ENCODE measurements around the gene KRT27. TPM values are rescaled to one million over a fixed set of nuclear protein-coding genes. Genes with fewer than 3 reads are reported as not detected.
A peak's percentile ranks its signal among the peaks of the same experiment; 100 is the strongest.

Gene KRT27
- total and polyA plus RNA-seq, 3 experiments from 2014 or later, result not detected

DNA sequence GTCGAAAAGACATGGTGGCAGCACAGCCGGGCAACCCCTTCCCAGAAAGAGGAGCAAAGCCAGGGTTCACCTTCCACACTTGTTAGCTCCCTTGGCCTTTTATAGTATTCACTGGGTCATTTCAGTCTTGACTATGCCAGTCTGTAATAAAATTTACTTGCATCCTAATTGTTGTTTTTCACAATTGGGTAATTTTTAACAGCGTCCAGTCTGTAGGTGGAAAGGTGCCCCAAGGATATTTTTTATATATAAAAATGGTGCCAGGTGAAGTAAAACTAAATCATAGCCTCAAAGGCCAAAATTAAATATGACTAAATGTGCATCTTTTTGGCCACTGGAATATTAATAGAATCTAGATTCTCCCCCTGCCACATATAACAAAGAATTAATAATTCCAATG lies 10.2 kb downstream of the KRT27 start, which contains the start of gene KRT26:
TSS of gene KRT26 (minus strand) at position 101 of the 400 bp plus-strand sequence. CDS start at position 13, 88 bp downstream.
- Histone ChIP-seq H3K4me1 (ENCODE audit: insufficient read depth, low read length) (no peaks in the 10 kb centered on the region), H3K27me3 (ENCODE audit: insufficient read depth, low read length, poor library complexity, severe bottlenecking) (peaks cover 8% of the 10 kb centered on the region), H3K27ac (ENCODE audit: low read depth, low read length) (no peak within 1 kb of the TSS), H3K9me3 (ENCODE audit: low read length) (no peaks in the 10 kb centered on the region), H3K36me3 (ENCODE audit: insufficient read depth, low read length) (no peaks in the 10 kb centered on the region), H3K4me3 (ENCODE audit: low read length) (no peak within 1 kb of the TSS)
- CTCF ChIA-PET, result no interaction called here
- Mint-ChIP-seq H3K36me3 (no peaks in the 10 kb centered on the region), H3K4me1 (no peaks in the 10 kb centered on the region), H3K4me3 (no peak within 1 kb of the TSS), H3K27ac (no peak within 1 kb of the TSS), H3K27me3 (peaks cover 23 to 64% of the 10 kb centered on the region in 2 donors), H3K9me3 (peaks cover 0 to 2% (median 0%) of the 10 kb centered on the region in 5 donors)
- no peak for DNase-seq
- POLR2A ChIA-PET, result no interaction called here

DNA sequence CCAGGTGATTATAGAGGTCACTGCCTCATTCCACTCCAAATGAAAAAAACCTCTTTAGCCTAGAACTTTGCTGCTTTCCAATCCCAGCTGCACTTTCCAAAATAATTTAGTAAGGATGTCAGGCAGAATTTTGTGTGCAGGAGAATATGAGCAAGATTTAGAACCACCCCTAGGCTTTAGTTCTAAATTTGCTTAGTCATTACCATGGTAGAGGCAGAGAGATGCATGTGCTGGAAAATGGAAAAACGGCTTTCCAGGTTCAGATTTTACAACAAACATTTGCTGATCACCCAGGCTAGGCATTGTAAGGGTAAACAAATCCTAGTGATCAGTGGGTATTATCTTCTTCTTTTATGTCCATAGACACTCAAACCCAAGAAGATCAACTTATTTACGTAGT lies 16.7 kb downstream of the KRT27 start:
- H3K4me3 ChIP-seq (ENCODE audit: low read length), result no peak overlapping the region
- H3K27me3 ChIP-seq (ENCODE audit: insufficient read depth, low read length, poor library complexity, severe bottlenecking), result no peaks in the 10 kb centered on the region
- ChIA-PET POLR2A (no interaction called here), CTCF (no interaction called here)
- Mint-ChIP-seq H3K4me3 (no peak overlapping the region), H3K4me1 (no peaks in the 10 kb centered on the region), H3K27ac (no peak overlapping the region), H3K9me3 (peaks cover 21 to 40% (median 32%) of the 10 kb centered on the region in 5 donors), H3K27me3 (peaks cover 10 to 60% of the 10 kb centered on the region in 2 donors), H3K36me3 (peaks cover 0 to 12% (median 2%) of the 10 kb centered on the region in 3 donors)
- H3K9me3 ChIP-seq (ENCODE audit: low read length), result peaks cover 8% of the 10 kb centered on the region
- no peaks in the 10 kb centered on the region for H3K4me1 ChIP-seq (ENCODE audit: insufficient read depth, low read length)
- H3K27ac ChIP-seq (ENCODE audit: low read depth, low read length), result no peak overlapping the region
- no peaks in the 10 kb centered on the region for H3K36me3 ChIP-seq (ENCODE audit: insufficient read depth, low read length)
- DNase-seq, result no peak

DNA sequence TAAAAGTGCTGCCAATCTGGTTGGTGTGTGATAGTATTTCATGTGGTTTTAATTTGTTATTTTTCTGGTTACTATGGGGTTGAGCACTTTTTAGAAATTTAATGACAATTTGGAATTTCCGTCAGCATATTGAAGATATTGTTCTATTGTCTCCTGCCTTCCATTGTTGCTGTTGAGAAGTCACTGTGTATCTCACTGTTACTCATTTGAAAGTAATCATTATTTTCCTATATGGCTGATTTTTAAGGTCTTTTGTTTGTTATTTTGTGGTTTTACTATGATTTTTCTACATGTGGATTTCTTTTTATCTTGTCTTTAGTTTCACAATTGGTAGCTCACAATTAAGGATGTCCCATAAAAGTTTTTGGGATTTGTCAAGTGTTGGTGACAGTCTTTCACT lies 18.6 kb downstream of the KRT27 start:
- Histone ChIP-seq H3K4me1 (ENCODE audit: insufficient read depth, low read length) (no peaks in the 10 kb centered on the region), H3K9me3 (ENCODE audit: low read length) (peaks cover 22% of the 10 kb centered on the region), H3K4me3 (ENCODE audit: low read length) (no peak overlapping the region), H3K36me3 (ENCODE audit: insufficient read depth, low read length) (no peaks in the 10 kb centered on the region), H3K27me3 (ENCODE audit: insufficient read depth, low read length, poor library complexity, severe bottlenecking) (no peaks in the 10 kb centered on the region), H3K27ac (ENCODE audit: low read depth, low read length) (no peak overlapping the region)
- Mint-ChIP-seq H3K4me1 (no peaks in the 10 kb centered on the region), H3K4me3 (no peak overlapping the region), H3K9me3 (peaks cover 39 to 59% (median 51%) of the 10 kb centered on the region in 5 donors), H3K27ac (no peak overlapping the region), H3K27me3 (peaks cover 20 to 68% of the 10 kb centered on the region in 2 donors), H3K36me3 (peaks cover 0 to 15% (median 2%) of the 10 kb centered on the region in 3 donors)
- DNase-seq, result no peak
- ChIA-PET POLR2A (no interaction called here), CTCF (no interaction called here)

DNA sequence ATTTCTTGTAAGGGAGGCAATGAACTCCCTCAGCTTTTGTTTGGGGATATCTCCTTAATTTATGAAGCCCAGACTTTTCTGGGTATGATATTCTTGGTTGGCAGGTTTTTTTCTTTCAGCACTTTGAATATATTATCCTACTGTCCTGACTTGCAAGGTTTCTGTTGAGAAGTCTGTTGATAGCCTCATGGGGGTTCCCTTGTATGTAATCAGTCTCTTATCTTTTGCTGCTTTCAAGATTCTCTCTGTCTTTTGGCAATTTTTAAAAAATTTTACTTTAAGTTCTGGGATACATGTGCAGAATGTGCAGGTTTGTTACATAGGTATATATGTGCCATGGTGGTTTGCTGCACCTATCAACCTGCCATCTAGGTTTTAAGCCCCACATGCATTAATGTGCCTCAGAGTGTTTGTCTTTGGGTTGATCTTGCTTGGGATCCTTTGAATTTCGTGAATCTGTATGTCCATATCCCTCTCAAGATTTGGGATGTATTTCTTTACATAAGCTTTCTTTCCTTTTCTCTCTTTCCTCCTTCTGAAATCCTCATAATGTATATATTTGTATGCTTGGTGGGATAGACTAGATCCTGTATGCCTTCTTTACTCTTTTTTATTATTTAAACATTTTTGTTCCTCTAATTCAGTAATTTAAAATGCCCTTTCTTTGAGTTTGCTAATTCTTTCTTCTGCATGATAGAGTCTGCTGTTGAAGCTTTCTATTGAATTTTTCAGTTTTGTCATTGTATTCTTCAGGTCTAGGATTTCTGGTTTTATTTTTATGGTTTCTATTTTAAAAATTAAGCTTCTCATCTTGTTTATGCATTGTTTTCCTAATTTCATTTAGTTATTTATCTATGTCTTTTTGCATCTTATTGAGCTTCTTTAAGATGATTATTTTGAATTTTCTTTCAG lies 22.0 kb downstream of the KRT27 start:
- Mint-ChIP-seq H3K36me3 (peaks cover 0 to 30% (median 3%) of the 10 kb centered on the region in 3 donors), H3K27ac (no peak overlapping the region), H3K9me3 (peaks cover 45 to 67% (median 61%) of the 10 kb centered on the region in 5 donors), H3K4me3 (no peak overlapping the region), H3K27me3 (peaks cover 30 to 70% of the 10 kb centered on the region in 2 donors), H3K4me1 (no peaks in the 10 kb centered on the region)
- DNase-seq, result no peak
- Histone ChIP-seq H3K9me3 (ENCODE audit: low read length) (peaks cover 22% of the 10 kb centered on the region), H3K4me3 (ENCODE audit: low read length) (no peak overlapping the region), H3K27me3 (ENCODE audit: insufficient read depth, low read length, poor library complexity, severe bottlenecking) (no peaks in the 10 kb centered on the region), H3K4me1 (ENCODE audit: insufficient read depth, low read length) (no peaks in the 10 kb centered on the region), H3K27ac (ENCODE audit: low read depth, low read length) (no peak overlapping the region), H3K36me3 (ENCODE audit: insufficient read depth, low read length) (no peaks in the 10 kb centered on the region)
- ChIA-PET CTCF (no interaction called here), POLR2A (no interaction called here)

DNA sequence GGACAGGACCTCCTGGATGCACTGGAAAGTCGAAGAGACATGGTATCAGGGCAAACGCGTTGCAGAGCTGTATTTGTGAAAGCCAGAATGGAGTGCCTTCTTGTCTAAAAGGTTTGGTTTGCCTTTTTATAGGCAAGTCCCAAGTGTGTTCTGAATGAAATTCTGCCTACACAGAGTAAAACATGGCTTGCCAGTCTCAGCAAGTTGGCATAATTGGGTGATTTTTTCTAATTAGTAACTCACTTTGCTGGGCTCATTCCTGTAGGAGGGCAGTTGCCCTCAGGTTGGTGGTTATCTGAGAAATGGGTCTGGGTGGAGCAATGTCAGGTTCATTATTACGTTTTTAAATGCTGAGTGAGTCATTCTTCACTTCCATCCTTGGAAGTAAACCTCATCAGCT lies 27.1 kb downstream of the KRT27 start, which contains the start of gene KRT25:
TSS of gene KRT25 (minus strand) at position 101 of the 400 bp plus-strand sequence. CDS start at position 41, 60 bp downstream.
- CTCF ChIA-PET, result no interaction called here
- Mint-ChIP-seq H3K4me1 (no peaks in the 10 kb centered on the region), H3K9me3 (peaks cover 19 to 25% (median 24%) of the 10 kb centered on the region in 5 donors), H3K27me3 (peaks cover 21 to 75% of the 10 kb centered on the region in 2 donors), H3K4me3 (no peak within 1 kb of the TSS), H3K27ac (peak within 1 kb of the TSS in 1 of 8 donors; percentile 52), H3K36me3 (peaks cover 0 to 18% (median 1%) of the 10 kb centered on the region in 3 donors)
- Histone ChIP-seq H3K4me3 (ENCODE audit: low read length) (no peak within 1 kb of the TSS), H3K36me3 (ENCODE audit: insufficient read depth, low read length) (no peaks in the 10 kb centered on the region), H3K4me1 (ENCODE audit: insufficient read depth, low read length) (no peaks in the 10 kb centered on the region), H3K27ac (ENCODE audit: low read depth, low read length) (no peak within 1 kb of the TSS), H3K27me3 (ENCODE audit: insufficient read depth, low read length, poor library complexity, severe bottlenecking) (peaks cover 2% of the 10 kb centered on the region), H3K9me3 (ENCODE audit: low read length) (peaks cover 10% of the 10 kb centered on the region)
- POLR2A ChIA-PET, result no interaction called here
- no peak for DNase-seq

DNA sequence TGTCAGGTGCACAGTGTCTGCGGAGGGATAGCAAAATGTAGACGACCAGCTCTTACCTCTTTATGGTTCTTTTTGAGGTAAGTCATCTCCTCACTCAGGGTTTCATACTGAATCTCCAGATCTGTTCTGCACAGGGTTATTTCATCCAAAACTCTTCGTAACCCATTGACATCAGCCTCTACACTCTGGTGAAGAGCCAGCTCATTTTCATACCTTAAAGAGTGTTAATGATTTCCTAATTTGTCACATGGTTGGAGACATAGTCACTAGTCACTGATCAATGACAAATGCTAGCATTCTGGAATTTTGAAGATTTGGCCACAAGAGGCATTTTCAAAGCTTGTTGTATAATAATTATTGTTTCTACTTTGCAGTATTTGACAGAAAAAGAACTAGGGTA lies 28.5 kb downstream of the KRT27 start:
- Histone ChIP-seq H3K4me1 (ENCODE audit: insufficient read depth, low read length) (no peaks in the 10 kb centered on the region), H3K9me3 (ENCODE audit: low read length) (no peaks in the 10 kb centered on the region), H3K27me3 (ENCODE audit: insufficient read depth, low read length, poor library complexity, severe bottlenecking) (peaks cover 4% of the 10 kb centered on the region), H3K27ac (ENCODE audit: low read depth, low read length) (no peak overlapping the region), H3K36me3 (ENCODE audit: insufficient read depth, low read length) (no peaks in the 10 kb centered on the region), H3K4me3 (ENCODE audit: low read length) (no peak overlapping the region)
- no peak for DNase-seq
- Mint-ChIP-seq H3K4me3 (no peak overlapping the region), H3K36me3 (peaks cover 0 to 17% (median 1%) of the 10 kb centered on the region in 3 donors), H3K27ac (no peak overlapping the region), H3K9me3 (peaks cover 5 to 13% (median 11%) of the 10 kb centered on the region in 5 donors), H3K27me3 (peaks cover 20 to 68% of the 10 kb centered on the region in 2 donors), H3K4me1 (no peaks in the 10 kb centered on the region)
- CTCF ChIA-PET, result no interaction called here
- POLR2A ChIA-PET, result no interaction called here

DNA sequence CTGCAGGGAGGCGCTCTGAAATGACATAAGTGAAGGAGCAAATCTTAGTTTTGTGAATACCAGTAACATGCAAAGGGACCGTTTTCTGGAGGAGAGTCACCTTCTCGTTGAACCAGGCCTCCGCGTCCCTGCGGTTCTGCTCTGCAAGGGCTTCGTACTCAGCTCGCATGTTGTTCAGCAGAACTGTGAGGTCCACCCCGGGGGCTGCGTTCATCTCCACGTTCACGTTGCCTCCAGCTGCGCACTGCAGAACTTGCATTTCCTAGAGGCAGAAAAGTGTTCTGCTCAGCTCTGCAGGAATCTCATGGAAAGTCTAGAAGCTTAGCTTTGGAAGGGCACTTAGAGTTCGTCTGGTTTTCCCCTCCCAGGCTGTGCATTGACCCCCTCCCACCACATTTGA lies 31.3 kb downstream of the KRT27 start:
- no peaks in the 10 kb centered on the region for H3K4me1 Mint-ChIP-seq
- DNase-seq, result no peak
- H3K27ac Mint-ChIP-seq, result no peak overlapping the region
- H3K27me3 Mint-ChIP-seq, result peaks cover 17 to 70% of the 10 kb centered on the region in 2 donors
- H3K36me3 Mint-ChIP-seq, result peaks cover 0 to 8% (median 0%) of the 10 kb centered on the region in 3 donors
- H3K4me3 Mint-ChIP-seq, result no peak overlapping the region
- H3K9me3 ChIP-seq (ENCODE audit: low read length), result no peaks in the 10 kb centered on the region
- H3K9me3 Mint-ChIP-seq, result peaks cover 0 to 7% (median 4%) of the 10 kb centered on the region in 5 donors
- ChIA-PET CTCF (no interaction called here), POLR2A (no interaction called here)
- no peak overlapping the region for H3K27ac ChIP-seq (ENCODE audit: low read depth, low read length)
- H3K36me3 ChIP-seq (ENCODE audit: insufficient read depth, low read length), result no peaks in the 10 kb centered on the region
- no peak overlapping the region for H3K4me3 ChIP-seq (ENCODE audit: low read length)
- no peaks in the 10 kb centered on the region for H3K4me1 ChIP-seq (ENCODE audit: insufficient read depth, low read length)
- H3K27me3 ChIP-seq (ENCODE audit: insufficient read depth, low read length, poor library complexity, severe bottlenecking), result peaks cover 9% of the 10 kb centered on the region

DNA sequence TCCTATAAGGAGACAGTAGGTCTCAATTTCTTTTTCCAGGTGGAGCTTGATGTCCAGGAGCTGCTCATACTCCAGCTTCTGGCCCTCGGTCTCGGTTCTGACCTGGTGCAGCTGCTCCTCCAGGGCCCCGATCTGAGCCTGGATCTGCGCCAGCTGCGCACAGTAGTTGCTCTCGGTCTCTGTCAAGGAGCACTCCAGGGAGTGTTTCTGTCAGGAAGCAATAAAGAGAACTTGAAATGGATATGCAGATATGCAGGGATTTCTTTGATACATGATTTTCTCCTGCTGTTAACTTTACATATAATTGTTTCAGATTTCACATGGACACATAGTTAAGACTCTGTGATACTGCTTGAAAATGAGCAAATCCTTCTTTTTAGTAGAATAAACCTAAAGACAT lies 32.0 kb downstream of the KRT27 start:
- peaks cover 0 to 8% (median 0%) of the 10 kb centered on the region in 3 donors for H3K36me3 Mint-ChIP-seq
- ChIA-PET CTCF (no interaction called here), POLR2A (no interaction called here)
- H3K27ac Mint-ChIP-seq, result no peak overlapping the region
- Histone ChIP-seq H3K4me3 (ENCODE audit: low read length) (no peak overlapping the region), H3K27ac (ENCODE audit: low read depth, low read length) (no peak overlapping the region), H3K27me3 (ENCODE audit: insufficient read depth, low read length, poor library complexity, severe bottlenecking) (peaks cover 9% of the 10 kb centered on the region), H3K9me3 (ENCODE audit: low read length) (no peaks in the 10 kb centered on the region), H3K4me1 (ENCODE audit: insufficient read depth, low read length) (no peaks in the 10 kb centered on the region), H3K36me3 (ENCODE audit: insufficient read depth, low read length) (no peaks in the 10 kb centered on the region)
- peaks cover 0 to 7% (median 4%) of the 10 kb centered on the region in 5 donors for H3K9me3 Mint-ChIP-seq
- peaks cover 17 to 70% of the 10 kb centered on the region in 2 donors for H3K27me3 Mint-ChIP-seq
- DNase-seq, result no peak
- H3K4me3 Mint-ChIP-seq, result no peak overlapping the region
- H3K4me1 Mint-ChIP-seq, result no peaks in the 10 kb centered on the region
